Suprapubic skin (tissue), 4 donors: Measurements from ENCODE around the gene NXNL2.

Experiments
- CTCF ChIP-seq, 2 donors: fragments of 200-600 bp in 1 of 2; fragments of 450-650 bp in 1 of 2; sonication (generic) in 1 of 2; IDR thresholded peaks; one replicate each; pipeline ENCODE4 v1.5.1; 2016 to 2019; ENCODE audit warnings: antibody characterized with exemption in 2 of 2, mild to moderate bottlenecking in 1 of 2, moderate library complexity in 1 of 2
- POLR2A ChIP-seq, 2 donors: fragments of 450-650 bp; IDR thresholded peaks; one replicate each; pipeline ENCODE4 v1.6.1; 2017; ENCODE audit warnings: antibody characterized with exemption in 2 of 2, mild to moderate bottlenecking in 2 of 2, moderate library complexity in 2 of 2
- POLR2AphosphoS5 ChIP-seq, 3 donors: sonication (generic); formaldehyde crosslinking; IDR thresholded peaks; one replicate each; pipeline ENCODE4 v1.6.1; 2017; ENCODE audit warnings: antibody characterized with exemption in 3 of 3

- TF ChIP-seq POLR2A (IDR thresholded peaks at IDR 0.05) = no peak
- TF ChIP-seq CTCF (IDR thresholded peaks at IDR 0.05) = no peak
- TF ChIP-seq POLR2AphosphoS5 (IDR thresholded peaks at IDR 0.05) = no peak
These were observed 2.9 kb upstream of the NXNL2 start for GRCh38 chr9:88531920-88532698.
